K562 (cell line): Measurements from ENCODE around the gene SLC16A2. TPM values are rescaled to one million over a fixed set of nuclear protein-coding genes. Genes with fewer than 3 reads are reported as not detected.

Experiments
- ATAC-seq: fragments of 200-7000 bp; cut with Tn5 transposase; 3 replicates; pipeline ENCODE4 v1.9.1; 2020; ENCODE audit warnings: moderate library complexity
- BruUV-seq: library from RNA; stranded (reverse); fragments of 400-500 nt; replicated peaks from 2 replicates; lab custom pipeline; 2021; lab: Mats Ljungman, UMichigan
- CTCF ChIA-PET: fragments of 300-600 bp; formaldehyde crosslinking; extraction: SDS; loops from one replicate; lab custom pipeline; 2021; ENCODE audit warnings: low intra/inter-chr PET ratio; lab: Yijun Ruan, JAX
- POLR2A ChIA-PET: fragments of 300-600, 350-650 bp; sonication (Branson Sonifier 250); formaldehyde crosslinking; extraction: SDS; loops from one replicate; lab custom pipeline; 2021; ENCODE audit warnings: antibody characterized with exemption, inconsistent platforms; lab: Yijun Ruan, JAX
- DNase-seq, 4 experiments: peaks; one replicate each; pipeline versions ENCODE4 v3.0.0 to v3.0.0-alpha.2; 2011 to 2018; ENCODE audit warnings: low spot score in 3 of 4, mixed read lengths in 3 of 4; ENCODE audit errors: extremely low read depth in 1 of 4
- FAIRE-seq: peaks from 2 replicates; lab custom pipeline; 2011; peaks lifted over from hg19 to GRCh38; lab: Jason Lieb, UNC
- H2AFZ ChIP-seq: 2 replicates; pipeline ENCODE4 v1.6.0; 2011; ENCODE audit warnings: low read depth, low read length, control low read depth, inconsistent platforms
- H3K27ac ChIP-seq: fragments of 200-600 bp; 3 replicates; pipeline ENCODE4 v1.8.0; 2011; ENCODE audit warnings: low read depth, mild to moderate bottlenecking, control low read depth, inconsistent platforms, low read length, moderate library complexity, mixed read lengths; ENCODE audit errors: extremely low read depth
- H3K27me3 ChIP-seq, 2 experiments: fragments of 300-600 bp in 1 of 2; 2 replicates in 1 of 2; 3 replicates in 1 of 2; pipeline versions ENCODE4 v1.6.0 to v1.8.0; 2011; ENCODE audit warnings: inconsistent platforms in 2 of 2, low read length in 2 of 2, mild to moderate bottlenecking in 1 of 2, mixed read lengths in 1 of 2, moderate library complexity in 1 of 2; ENCODE audit not compliant: control insufficient read depth in 2 of 2, insufficient read depth in 2 of 2
- H3K36me3 ChIP-seq: fragments of 300-600 bp; 3 replicates; pipeline ENCODE4 v1.8.0; 2011; ENCODE audit warnings: mild to moderate bottlenecking, low read length, inconsistent platforms; ENCODE audit not compliant: control insufficient read depth, insufficient read depth
- H3K4me1 ChIP-seq, 2 experiments: fragments of 200-600 bp in 1 of 2; replicated peaks in 1 of 2; 2 replicates in 1 of 2; 3 replicates in 1 of 2; pipeline versions ENCODE4 v1.5.1 to v1.8.0; 2011; ENCODE audit warnings: inconsistent platforms in 2 of 2, low read length in 2 of 2, mild to moderate bottlenecking in 1 of 2, mixed read lengths in 1 of 2, moderate library complexity in 1 of 2; ENCODE audit not compliant: control insufficient read depth in 2 of 2, insufficient read depth in 2 of 2
- H3K4me2 ChIP-seq: 2 replicates; pipeline ENCODE4 v1.6.1; 2011; ENCODE audit warnings: low read length, control low read depth, inconsistent platforms, mixed read lengths; ENCODE audit not compliant: insufficient read depth
- H3K4me3 ChIP-seq: fragments of 200-600 bp; sonication (generic), shearing (Covaris generic); 2 replicates; pipeline ENCODE4 v1.5.1; 2016; ENCODE audit warnings: control low read depth, inconsistent platforms
- H3K79me2 ChIP-seq: fragments of 200-600 bp; 3 replicates; pipeline ENCODE4 v1.8.0; 2011; ENCODE audit warnings: low read length, inconsistent platforms; ENCODE audit not compliant: control insufficient read depth, insufficient read depth
- H3K9ac ChIP-seq, 2 experiments: 2 replicates each; pipeline versions ENCODE4 v1.6.0 to v1.6.1; 2011; ENCODE audit warnings: low read depth in 2 of 2, low read length in 2 of 2, control low read depth in 1 of 2, inconsistent platforms in 1 of 2, mild to moderate bottlenecking in 1 of 2, mixed read lengths in 1 of 2; ENCODE audit not compliant: insufficient read depth in 1 of 2
- H3K9me1 ChIP-seq: one replicate; pipeline ENCODE4 v1.6.0; 2011; ENCODE audit warnings: inconsistent platforms, mild to moderate bottlenecking, low read length, moderate library complexity; ENCODE audit not compliant: control insufficient read depth, insufficient read depth
- H3K9me3 ChIP-seq: replicated peaks from 2 replicates; pipeline ENCODE4 v1.5.1; 2011; ENCODE audit warnings: low read depth, low read length, inconsistent platforms; ENCODE audit not compliant: control insufficient read depth, insufficient read depth
- H4K20me1 ChIP-seq: replicated peaks from 2 replicates; pipeline ENCODE4 v1.6.1; 2011; ENCODE audit warnings: low read length, inconsistent platforms, mixed read lengths; ENCODE audit not compliant: control insufficient read depth, insufficient read depth
- CHCHD3 ChIP-seq: fragments of 250-450 bp; sonication (Bioruptor Pico); IDR thresholded peaks from 2 replicates; pipeline ENCODE4 v2.1.2; 2022; ENCODE audit warnings: mild to moderate bottlenecking
- CHD2 ChIP-seq: IDR thresholded peaks from 2 replicates; pipeline ENCODE4 v1.6.1; 2011; ENCODE audit warnings: low read depth, low read length
- E2F4 ChIP-seq: sonication (generic); formaldehyde crosslinking; IDR thresholded peaks from 2 replicates; pipeline ENCODE4 v1.8.0; 2022; ENCODE audit warnings: mild to moderate bottlenecking, low read depth, missing genetic modification reagents
- EP400 ChIP-seq: fragments of 450-650 bp; IDR thresholded peaks from 2 replicates; pipeline ENCODE4 v1.6.1; 2017; ENCODE audit warnings: antibody characterized with exemption, mild to moderate bottlenecking, moderate library complexity
- HDAC3 ChIP-seq: fragments of 450-650 bp; IDR thresholded peaks from 2 replicates; pipeline ENCODE4 v1.6.1; 2018; ENCODE audit warnings: borderline replicate concordance, mild to moderate bottlenecking, moderate library complexity; ENCODE audit not compliant: partially characterized antibody
- HOXB6 ChIP-seq: fragments of 250-450 bp; sonication (Bioruptor Pico); IDR thresholded peaks from 2 replicates; pipeline ENCODE4 v1.5.1; 2022; ENCODE audit warnings: mild to moderate bottlenecking, borderline replicate concordance
- KDM1A ChIP-seq, 2 experiments: fragments of 450-650 bp; IDR thresholded peaks; 2 replicates each; pipeline ENCODE4 v1.6.1; 2016; ENCODE audit warnings: mild to moderate bottlenecking in 2 of 2
- LEF1 ChIP-seq: fragments of 450-650 bp; IDR thresholded peaks from 2 replicates; pipeline ENCODE4 v1.6.1; 2016; ENCODE audit warnings: mild to moderate bottlenecking
- RNF2 ChIP-seq: sonication (generic); IDR thresholded peaks from 2 replicates; pipeline ENCODE4 v1.6.1; 2016
- WHSC1 ChIP-seq: IDR thresholded peaks from one replicate; pipeline ENCODE4 v1.6.1; 2012; ENCODE audit warnings: low read length, control low read depth, inconsistent platforms
- ZC3H11A ChIP-seq: IDR thresholded peaks from 2 replicates; pipeline ENCODE4 v1.6.1; 2012; ENCODE audit warnings: low read depth, low read length, improper control_type of control experiment
- ZNF518B ChIP-seq: fragments of 250-450 bp; sonication (Bioruptor Pico); IDR thresholded peaks from 2 replicates; pipeline ENCODE4 v1.5.0; 2021; ENCODE audit warnings: mild to moderate bottlenecking, moderate library complexity
- WGBS: fragments of 100-300 bp; shearing (Covaris generic); methylation state at CpG from one replicate; pipeline ENCODE4 v1.1.6; 2016; ENCODE audit warnings: low coverage, mixed read lengths; ENCODE audit not compliant: insufficient coverage; ENCODE audit errors: missing lambda C conversion rate; 5-methylcytosine and 5-hydroxymethylcytosine counted together
- in situ Hi-C: fragments of 300-500 bp; cut with MboI; formaldehyde crosslinking; loops from 4 replicates; pipeline ENCODE4 v1.15.0; 2018; ENCODE audit warnings: inconsistent platforms, mixed read lengths
- intact Hi-C: fragments of 100-400 bp; cut with micrococcal nuclease; formaldehyde crosslinking; loops from 2 replicates; pipeline ENCODE4 v1.14.2; 2022
- polyA plus RNA-seq, 8 experiments: library from polyadenylated mRNA; depleted of rRNA in 4 of 8; stranded (reverse) in 5 of 8; unstranded in 3 of 8; fragments of >200 nt; fragmentation: Nextera tagmentation in 2 of 8; fragmentation: Illumina TruSeq in 1 of 8; extraction: Ambion mirVana in 2 of 8; extraction: Trizol in 1 of 8; gene quantifications; 2 replicates each; pipeline versions ENCODE4 v1.2.1 to v1.2.3, GENCODE V29; 2011 to 2014; ENCODE audit warnings: inconsistent platforms in 1 of 8, missing spikeins in 1 of 8
- total RNA-seq, 7 experiments: library from RNA; depleted of rRNA in 6 of 7; stranded (reverse); fragments of >200 nt in 6 of 7; fragmentation: Illumina TruSeq in 2 of 7; extraction: Trizol in 2 of 7; gene quantifications; 2 replicates each; pipeline versions ENCODE4 v1.2.1 to v1.2.3, GENCODE V29; 2011 to 2021; ENCODE audit warnings: low replicate concordance in 1 of 7
- TF ChIP-seq, protein P1 (sequence below): fragments of 450-650 bp; formaldehyde crosslinking; IDR thresholded peaks from 2 replicates; pipeline ENCODE4 v1.4.0; 2020; ENCODE audit warnings: mild to moderate bottlenecking, moderate library complexity

Gene SLC16A2
- total and polyA plus RNA-seq, 9 of the 15 experiments (the other 6 are each of a cell fraction or from before 2014, with no cell fraction given) = 0.07 TPM; not detected in 8

DNA sequence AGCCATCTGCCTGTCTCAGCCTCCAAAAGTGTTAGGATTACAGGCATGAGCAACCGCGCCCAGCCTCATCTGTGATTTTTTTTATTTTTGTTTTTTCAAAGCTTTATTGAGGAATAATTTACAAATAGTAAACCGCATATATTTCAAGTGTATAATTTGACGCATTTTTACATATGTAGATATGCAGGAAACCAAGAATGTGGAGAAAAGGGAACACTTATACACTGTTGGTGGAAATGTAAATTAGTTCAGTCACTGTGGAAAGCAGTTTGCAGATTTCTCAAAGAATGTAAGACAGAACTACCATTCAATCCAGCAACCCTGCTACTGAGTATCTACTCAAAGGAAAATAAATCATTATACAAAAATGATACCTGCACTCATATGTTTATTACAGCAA is 85.9 kb downstream of the SLC16A2 start:
- Histone ChIP-seq H3K4me2 (no peak overlapping the region), H3K4me1 (no peaks in the 10 kb centered on the region), H3K79me2 (no peaks in the 10 kb centered on the region), H3K27me3 (no peaks in the 10 kb centered on the region), H2AFZ (no peak overlapping the region), H3K9ac (no peak overlapping the region), H3K4me3 (no peak overlapping the region), H3K9me3 (no peaks in the 10 kb centered on the region), H3K27ac (no peak overlapping the region), H3K9me1 (no peaks in the 10 kb centered on the region), H4K20me1 (no peaks in the 10 kb centered on the region), H3K36me3 (no peaks in the 10 kb centered on the region)
- 23% methylated on average over 4 of the region's 4 CpGs for WGBS
- TF ChIP-seq RNF2 (no peak), WHSC1 (no peak), HOXB6 (CRISPR knock-in tag) (no peak), ZC3H11A (no peak), E2F4 (CRISPR knock-in tag) (no peak), HDAC3 (no peak), CHD2 (no peak), LEF1 (no peak), ZNF518B (CRISPR knock-in tag) (no peak), CHCHD3 (CRISPR knock-in tag) (no peak), KDM1A (IDR thresholded peaks at IDR 0.05) (no peak), EP400 (no peak)
- TF ChIP-seq, protein P1, sequence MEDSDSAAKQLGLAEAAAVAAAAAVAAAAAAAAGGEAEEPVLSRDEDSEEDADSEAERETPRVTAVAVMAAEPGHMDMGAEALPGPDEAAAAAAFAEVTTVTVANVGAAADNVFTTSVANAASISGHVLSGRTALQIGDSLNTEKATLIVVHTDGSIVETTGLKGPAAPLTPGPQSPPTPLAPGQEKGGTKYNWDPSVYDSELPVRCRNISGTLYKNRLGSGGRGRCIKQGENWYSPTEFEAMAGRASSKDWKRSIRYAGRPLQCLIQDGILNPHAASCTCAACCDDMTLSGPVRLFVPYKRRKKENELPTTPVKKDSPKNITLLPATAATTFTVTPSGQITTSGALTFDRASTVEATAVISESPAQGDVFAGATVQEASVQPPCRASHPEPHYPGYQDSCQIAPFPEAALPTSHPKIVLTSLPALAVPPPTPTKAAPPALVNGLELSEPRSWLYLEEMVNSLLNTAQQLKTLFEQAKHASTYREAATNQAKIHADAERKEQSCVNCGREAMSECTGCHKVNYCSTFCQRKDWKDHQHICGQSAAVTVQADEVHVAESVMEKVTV = no peak
- intact Hi-C loops = no loop called here
- no TSS peak for BruUV-seq
- no peak for ATAC-seq
- in situ Hi-C loops = no loop called here
- CTCF ChIA-PET = no interaction called here
- POLR2A ChIA-PET = no interaction called here
- DNase-seq = no peak
- no peak for FAIRE-seq
